ENCODE data around the gene IGF2BP1. TPM values are rescaled to one million over a fixed set of nuclear protein-coding genes. Genes with fewer than 3 reads are reported as not detected.
"Not testable (repeated sequence)": the region's sequence is repeated elsewhere in the genome, so short reads cannot be mapped to it uniquely, and the experiment has no call there.

Gene IGF2BP1
- total RNA-seq, 2 donors from 2014 or later: 0.96 TPM; not detected in 1

DNA sequence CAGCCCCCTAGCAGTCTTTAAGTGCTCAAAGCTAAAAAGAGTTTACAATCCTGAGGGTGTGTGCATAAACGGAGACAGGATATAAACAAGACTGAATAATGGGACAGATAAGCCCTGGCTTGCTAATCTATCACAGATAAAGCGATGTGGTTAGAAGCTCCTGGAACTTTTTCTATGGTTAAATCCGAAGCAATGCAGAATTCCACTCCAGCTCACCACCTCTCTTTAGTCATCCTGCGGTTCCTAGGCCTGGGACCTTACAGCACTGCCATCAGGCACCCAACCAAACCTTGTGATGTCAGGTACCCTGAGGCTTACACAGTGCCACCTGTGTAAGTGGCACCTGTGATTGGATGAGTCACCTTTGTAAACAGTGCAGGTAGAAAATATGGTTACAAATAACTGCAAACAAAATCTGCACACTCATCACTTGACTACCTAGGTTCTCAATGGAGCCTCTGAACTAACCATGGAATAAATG is 103.9 kb downstream of the IGF2BP1 start:
- TF ChIP-seq, protein P1, sequence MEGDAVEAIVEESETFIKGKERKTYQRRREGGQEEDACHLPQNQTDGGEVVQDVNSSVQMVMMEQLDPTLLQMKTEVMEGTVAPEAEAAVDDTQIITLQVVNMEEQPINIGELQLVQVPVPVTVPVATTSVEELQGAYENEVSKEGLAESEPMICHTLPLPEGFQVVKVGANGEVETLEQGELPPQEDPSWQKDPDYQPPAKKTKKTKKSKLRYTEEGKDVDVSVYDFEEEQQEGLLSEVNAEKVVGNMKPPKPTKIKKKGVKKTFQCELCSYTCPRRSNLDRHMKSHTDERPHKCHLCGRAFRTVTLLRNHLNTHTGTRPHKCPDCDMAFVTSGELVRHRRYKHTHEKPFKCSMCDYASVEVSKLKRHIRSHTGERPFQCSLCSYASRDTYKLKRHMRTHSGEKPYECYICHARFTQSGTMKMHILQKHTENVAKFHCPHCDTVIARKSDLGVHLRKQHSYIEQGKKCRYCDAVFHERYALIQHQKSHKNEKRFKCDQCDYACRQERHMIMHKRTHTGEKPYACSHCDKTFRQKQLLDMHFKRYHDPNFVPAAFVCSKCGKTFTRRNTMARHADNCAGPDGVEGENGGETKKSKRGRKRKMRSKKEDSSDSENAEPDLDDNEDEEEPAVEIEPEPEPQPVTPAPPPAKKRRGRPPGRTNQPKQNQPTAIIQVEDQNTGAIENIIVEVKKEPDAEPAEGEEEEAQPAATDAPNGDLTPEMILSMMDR (IDR thresholded peaks at IDR 0.05): no peak
- H3K27ac ChIP-seq: no peak overlapping the region
- H3K4me3 ChIP-seq: no peak overlapping the region
- no peak overlapping the region for H3K9ac ChIP-seq (ENCODE audit: low read depth in 2 of 2, low read length in 2 of 2)
- no peaks in the 10 kb centered on the region for H3K36me3 ChIP-seq
- H3K9me3 ChIP-seq: no peaks in the 10 kb centered on the region
- no peaks in the 10 kb centered on the region for H3K27me3 ChIP-seq
- intact Hi-C loops (cut with DNase I): no loop called here
- no peak for DNase-seq
- no peaks in the 10 kb centered on the region for H3K4me1 ChIP-seq

DNA sequence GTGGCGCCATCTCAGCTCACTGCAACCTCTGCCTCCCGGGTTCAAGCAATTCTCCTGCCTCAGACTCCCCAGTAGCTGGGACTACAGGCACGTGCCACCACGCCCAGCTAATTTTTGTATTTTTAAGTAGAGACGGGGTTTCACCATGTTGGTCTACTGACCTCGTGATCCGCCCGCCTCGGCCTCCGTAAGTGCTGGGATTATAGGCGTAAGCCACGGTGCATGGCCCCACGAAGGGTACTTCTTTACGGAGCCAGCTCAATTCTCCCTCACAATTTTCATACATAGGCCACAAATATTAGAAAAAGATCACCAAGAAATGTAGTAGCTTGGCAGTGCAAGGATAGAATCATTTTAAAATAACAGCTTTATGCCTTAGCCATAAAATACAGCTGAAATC is 106.2 kb downstream of the IGF2BP1 start:
- DNase-seq; H3K27ac ChIP-seq; H3K9me3 ChIP-seq; H3K9ac ChIP-seq (ENCODE audit: low read depth in 2 of 2, low read length in 2 of 2); H3K36me3 ChIP-seq; H3K27me3 ChIP-seq; intact Hi-C loops (cut with DNase I); H3K4me3 ChIP-seq; H3K4me1 ChIP-seq: not testable (repeated sequence)

DNA sequence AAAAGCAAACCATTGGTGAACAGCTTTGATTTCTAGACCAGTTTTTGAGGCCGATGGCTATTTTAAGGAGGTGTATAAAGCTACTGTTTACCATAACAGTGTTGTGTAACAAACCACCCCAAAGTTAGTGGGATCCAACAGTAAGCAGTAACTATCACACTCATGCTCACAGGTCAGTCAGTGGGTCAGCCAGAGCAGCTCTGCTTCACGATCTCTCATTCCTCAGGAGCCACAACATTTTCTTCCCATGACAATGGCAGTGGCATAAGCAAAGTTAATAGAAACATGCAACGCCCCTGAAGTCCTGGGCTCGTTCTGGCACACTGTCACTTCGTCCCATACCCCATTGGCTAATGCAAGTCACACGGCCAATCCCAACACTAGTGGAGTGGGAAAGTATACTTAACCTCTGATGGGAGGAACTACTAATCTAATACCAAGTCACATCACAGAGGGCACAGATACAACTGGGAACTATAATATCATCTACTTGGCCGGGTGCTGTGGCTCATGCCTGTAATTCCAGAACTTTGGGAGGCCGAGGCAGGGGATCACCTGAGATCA is 107.4 kb downstream of the IGF2BP1 start:
- no peak for DNase-seq
- TF ChIP-seq, protein P1 (IDR thresholded peaks at IDR 0.05): no peak
- H3K27me3 ChIP-seq: no peaks in the 10 kb centered on the region
- no peak overlapping the region for H3K9ac ChIP-seq (ENCODE audit: low read depth in 2 of 2, low read length in 2 of 2)
- intact Hi-C loops (cut with DNase I): no loop called here
- no peak overlapping the region for H3K27ac ChIP-seq
- no peak overlapping the region for H3K4me3 ChIP-seq
- H3K36me3 ChIP-seq: no peaks in the 10 kb centered on the region
- H3K9me3 ChIP-seq: no peaks in the 10 kb centered on the region
- H3K4me1 ChIP-seq: no peaks in the 10 kb centered on the region

Other genes with a start within 250 kb of the IGF2BP1 start
- 10 to 100 TPM in 1 of 2 donors, 1 to 10 TPM in 1; 8.2 to 18.7 TPM for gene TTLL6, start 180.2 kb upstream of the IGF2BP1 start, total RNA-seq
- gene CALCOCO2, start 166.3 kb upstream of the IGF2BP1 start, total RNA-seq: 100 to 1,000 TPM; 187 to 232 TPM
- 100 to 1,000 TPM; 200 to 341 TPM for gene ATP5MC1, start 104.6 kb upstream of the IGF2BP1 start, total RNA-seq
- gene UBE2Z, start 89.0 kb upstream of the IGF2BP1 start, total RNA-seq: 10 to 100 TPM; 68.1 to 68.8 TPM
- gene SNF8, start 52.5 kb upstream of the IGF2BP1 start, total RNA-seq: 100 to 1,000 TPM in 1 of 2 donors, 10 to 100 TPM in 1; 98.7 to 139 TPM
- gene GIP, start 28.8 kb upstream of the IGF2BP1 start, total RNA-seq: not detected
- gene B4GALNT2, start 135.4 kb downstream of the IGF2BP1 start, total RNA-seq: 10 to 100 TPM; 13.3 to 26.8 TPM
- under 1 TPM; 0.56 to 0.94 TPM for gene GNGT2, start 213.2 kb downstream of the IGF2BP1 start, total RNA-seq
- gene ABI3, start 213.3 kb downstream of the IGF2BP1 start, total RNA-seq: 1 to 10 TPM; 2.5 to 3.3 TPM
- not detected for gene PHOSPHO1, start 233.4 kb downstream of the IGF2BP1 start, total RNA-seq